ENCODE measurements around the gene MAP7.

DNA sequence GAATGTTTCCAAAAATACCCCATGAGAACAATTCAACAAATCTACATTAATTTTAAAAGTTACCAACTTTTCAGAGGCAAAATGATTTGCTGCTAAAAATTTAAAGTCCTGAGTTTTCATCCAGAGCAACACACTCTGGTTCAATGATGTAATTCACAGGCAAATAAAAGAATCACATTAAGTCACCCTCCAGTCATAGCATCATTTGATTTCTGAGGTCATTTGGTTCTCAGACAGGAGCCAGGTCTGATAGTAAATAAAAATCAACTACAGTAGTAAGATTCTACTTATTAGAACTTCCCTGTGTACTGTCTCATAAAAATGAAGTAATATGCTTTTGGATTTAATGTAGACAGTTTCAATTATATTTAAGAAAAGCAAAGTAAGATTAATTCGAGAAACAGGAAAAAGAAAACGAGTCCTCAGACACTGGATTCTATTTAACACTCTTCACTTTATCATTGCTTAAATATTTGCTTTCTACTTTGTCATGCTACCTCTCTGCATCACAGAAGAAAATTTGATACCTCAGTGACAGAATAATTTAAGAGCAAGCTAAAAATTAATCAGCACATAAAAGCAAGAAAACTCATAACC lies 25.8 kb downstream of the MAP7 start:
- TF ChIP-seq CTCF (IDR thresholded peaks at IDR 0.05) (no peak), POLR2A (IDR thresholded peaks at IDR 0.05) (no peak)

Data from esophagus squamous epithelium (tissue), 4 donors.